ENCODE data around the gene FLNB. TPM values are rescaled to one million over a fixed set of nuclear protein-coding genes. Genes with fewer than 3 reads are reported as not detected.

Gene FLNB
- total and polyA plus RNA-seq, 2 of the 13 experiments (the other 11 are each of a cell fraction or from before 2014, with no cell fraction given) = 106 to 130 TPM

GRCh38 chr3:58049143-58049785 is 41.0 kb downstream of the FLNB start (continued):
- TF ChIP-seq PREB (CRISPR knock-in tag; IDR thresholded peaks at IDR 0.05) (no peak), USF2 (IDR thresholded peaks at IDR 0.05; ENCODE audit: low read depth, low read length) (no peak), USF2 (CRISPR knock-in tag; IDR thresholded peaks at IDR 0.05; ENCODE audit: borderline replicate concordance) (no peak; the same call in 1 of the 2 replicates), TBL1XR1 (IDR thresholded peaks at IDR 0.05; ENCODE audit: borderline replicate concordance, low read length, partially characterized antibody) (no peak), ZNF768 (CRISPR knock-in tag; IDR thresholded peaks at IDR 0.05) (no peak), PITX1 (CRISPR knock-in tag; IDR thresholded peaks at IDR 0.05) (peak; percentile 85; the same call in 1 of the 2 replicates), ZNF772 (CRISPR knock-in tag; IDR thresholded peaks at IDR 0.05) (0 out of 2 replicates have a peak, but pooled peaks have one; percentile 49), ZNF775 (CRISPR knock-in tag; IDR thresholded peaks at IDR 0.05; ENCODE audit: borderline replicate concordance) (no peak), RCOR2 (CRISPR knock-in tag; IDR thresholded peaks at IDR 0.05) (peak; percentile 47; the same call in 1 of the 2 replicates), PRMT3 (CRISPR knock-in tag; IDR thresholded peaks at IDR 0.05; ENCODE audit: borderline replicate concordance, low read depth) (no peak), XBP1 (CRISPR knock-in tag; IDR thresholded peaks at IDR 0.05) (no peak), IRF2 (CRISPR knock-in tag; IDR thresholded peaks at IDR 0.05) (peak; percentile 78), TBX2 (CRISPR knock-in tag; IDR thresholded peaks at IDR 0.05; ENCODE audit: borderline replicate concordance) (peak; percentile 95), NRL (CRISPR knock-in tag; IDR thresholded peaks at IDR 0.05; ENCODE audit: borderline replicate concordance) (no peak)
- TF ChIP-seq, protein P1, sequence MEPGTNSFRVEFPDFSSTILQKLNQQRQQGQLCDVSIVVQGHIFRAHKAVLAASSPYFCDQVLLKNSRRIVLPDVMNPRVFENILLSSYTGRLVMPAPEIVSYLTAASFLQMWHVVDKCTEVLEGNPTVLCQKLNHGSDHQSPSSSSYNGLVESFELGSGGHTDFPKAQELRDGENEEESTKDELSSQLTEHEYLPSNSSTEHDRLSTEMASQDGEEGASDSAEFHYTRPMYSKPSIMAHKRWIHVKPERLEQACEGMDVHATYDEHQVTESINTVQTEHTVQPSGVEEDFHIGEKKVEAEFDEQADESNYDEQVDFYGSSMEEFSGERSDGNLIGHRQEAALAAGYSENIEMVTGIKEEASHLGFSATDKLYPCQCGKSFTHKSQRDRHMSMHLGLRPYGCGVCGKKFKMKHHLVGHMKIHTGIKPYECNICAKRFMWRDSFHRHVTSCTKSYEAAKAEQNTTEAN (CRISPR knock-in tag; conservative IDR thresholded peaks at IDR 0.05) = 0 out of 2 replicates have a peak, but pooled peaks have one; percentile 62
- TF ChIP-seq, protein P2, sequence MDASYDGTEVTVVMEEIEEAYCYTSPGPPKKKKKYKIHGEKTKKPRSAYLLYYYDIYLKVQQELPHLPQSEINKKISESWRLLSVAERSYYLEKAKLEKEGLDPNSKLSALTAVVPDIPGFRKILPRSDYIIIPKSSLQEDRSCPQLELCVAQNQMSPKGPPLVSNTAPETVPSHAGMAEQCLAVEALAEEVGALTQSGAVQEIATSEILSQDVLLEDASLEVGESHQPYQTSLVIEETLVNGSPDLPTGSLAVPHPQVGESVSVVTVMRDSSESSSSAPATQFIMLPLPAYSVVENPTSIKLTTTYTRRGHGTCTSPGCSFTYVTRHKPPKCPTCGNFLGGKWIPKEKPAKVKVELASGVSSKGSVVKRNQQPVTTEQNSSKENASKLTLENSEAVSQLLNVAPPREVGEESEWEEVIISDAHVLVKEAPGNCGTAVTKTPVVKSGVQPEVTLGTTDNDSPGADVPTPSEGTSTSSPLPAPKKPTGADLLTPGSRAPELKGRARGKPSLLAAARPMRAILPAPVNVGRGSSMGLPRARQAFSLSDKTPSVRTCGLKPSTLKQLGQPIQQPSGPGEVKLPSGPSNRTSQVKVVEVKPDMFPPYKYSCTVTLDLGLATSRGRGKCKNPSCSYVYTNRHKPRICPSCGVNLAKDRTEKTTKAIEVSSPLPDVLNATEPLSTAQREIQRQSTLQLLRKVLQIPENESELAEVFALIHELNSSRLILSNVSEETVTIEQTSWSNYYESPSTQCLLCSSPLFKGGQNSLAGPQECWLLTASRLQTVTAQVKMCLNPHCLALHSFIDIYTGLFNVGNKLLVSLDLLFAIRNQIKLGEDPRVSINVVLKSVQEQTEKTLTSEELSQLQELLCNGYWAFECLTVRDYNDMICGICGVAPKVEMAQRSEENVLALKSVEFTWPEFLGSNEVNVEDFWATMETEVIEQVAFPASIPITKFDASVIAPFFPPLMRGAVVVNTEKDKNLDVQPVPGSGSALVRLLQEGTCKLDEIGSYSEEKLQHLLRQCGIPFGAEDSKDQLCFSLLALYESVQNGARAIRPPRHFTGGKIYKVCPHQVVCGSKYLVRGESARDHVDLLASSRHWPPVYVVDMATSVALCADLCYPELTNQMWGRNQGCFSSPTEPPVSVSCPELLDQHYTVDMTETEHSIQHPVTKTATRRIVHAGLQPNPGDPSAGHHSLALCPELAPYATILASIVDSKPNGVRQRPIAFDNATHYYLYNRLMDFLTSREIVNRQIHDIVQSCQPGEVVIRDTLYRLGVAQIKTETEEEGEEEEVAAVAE (CRISPR knock-in tag; IDR thresholded peaks at IDR 0.05; ENCODE audit: borderline replicate concordance) = peak; percentile 54; the same call in 1 of the 2 replicates
- TF ChIP-seq, protein P3, sequence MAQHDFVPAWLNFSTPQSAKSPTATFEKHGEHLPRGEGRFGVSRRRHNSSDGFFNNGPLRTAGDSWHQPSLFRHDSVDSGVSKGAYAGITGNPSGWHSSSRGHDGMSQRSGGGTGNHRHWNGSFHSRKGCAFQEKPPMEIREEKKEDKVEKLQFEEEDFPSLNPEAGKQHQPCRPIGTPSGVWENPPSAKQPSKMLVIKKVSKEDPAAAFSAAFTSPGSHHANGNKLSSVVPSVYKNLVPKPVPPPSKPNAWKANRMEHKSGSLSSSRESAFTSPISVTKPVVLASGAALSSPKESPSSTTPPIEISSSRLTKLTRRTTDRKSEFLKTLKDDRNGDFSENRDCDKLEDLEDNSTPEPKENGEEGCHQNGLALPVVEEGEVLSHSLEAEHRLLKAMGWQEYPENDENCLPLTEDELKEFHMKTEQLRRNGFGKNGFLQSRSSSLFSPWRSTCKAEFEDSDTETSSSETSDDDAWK (CRISPR knock-in tag; IDR thresholded peaks at IDR 0.05) = no peak
- TF ChIP-seq, protein P4, sequence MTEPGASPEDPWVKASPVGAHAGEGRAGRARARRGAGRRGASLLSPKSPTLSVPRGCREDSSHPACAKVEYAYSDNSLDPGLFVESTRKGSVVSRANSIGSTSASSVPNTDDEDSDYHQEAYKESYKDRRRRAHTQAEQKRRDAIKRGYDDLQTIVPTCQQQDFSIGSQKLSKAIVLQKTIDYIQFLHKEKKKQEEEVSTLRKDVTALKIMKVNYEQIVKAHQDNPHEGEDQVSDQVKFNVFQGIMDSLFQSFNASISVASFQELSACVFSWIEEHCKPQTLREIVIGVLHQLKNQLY (CRISPR knock-in tag; IDR thresholded peaks at IDR 0.05) = no peak
